ENCODE results near the gene SLITRK2.
A peak's percentile ranks its signal among the peaks of the same experiment; 100 is the strongest.

SLITRK2 gene, protein sequence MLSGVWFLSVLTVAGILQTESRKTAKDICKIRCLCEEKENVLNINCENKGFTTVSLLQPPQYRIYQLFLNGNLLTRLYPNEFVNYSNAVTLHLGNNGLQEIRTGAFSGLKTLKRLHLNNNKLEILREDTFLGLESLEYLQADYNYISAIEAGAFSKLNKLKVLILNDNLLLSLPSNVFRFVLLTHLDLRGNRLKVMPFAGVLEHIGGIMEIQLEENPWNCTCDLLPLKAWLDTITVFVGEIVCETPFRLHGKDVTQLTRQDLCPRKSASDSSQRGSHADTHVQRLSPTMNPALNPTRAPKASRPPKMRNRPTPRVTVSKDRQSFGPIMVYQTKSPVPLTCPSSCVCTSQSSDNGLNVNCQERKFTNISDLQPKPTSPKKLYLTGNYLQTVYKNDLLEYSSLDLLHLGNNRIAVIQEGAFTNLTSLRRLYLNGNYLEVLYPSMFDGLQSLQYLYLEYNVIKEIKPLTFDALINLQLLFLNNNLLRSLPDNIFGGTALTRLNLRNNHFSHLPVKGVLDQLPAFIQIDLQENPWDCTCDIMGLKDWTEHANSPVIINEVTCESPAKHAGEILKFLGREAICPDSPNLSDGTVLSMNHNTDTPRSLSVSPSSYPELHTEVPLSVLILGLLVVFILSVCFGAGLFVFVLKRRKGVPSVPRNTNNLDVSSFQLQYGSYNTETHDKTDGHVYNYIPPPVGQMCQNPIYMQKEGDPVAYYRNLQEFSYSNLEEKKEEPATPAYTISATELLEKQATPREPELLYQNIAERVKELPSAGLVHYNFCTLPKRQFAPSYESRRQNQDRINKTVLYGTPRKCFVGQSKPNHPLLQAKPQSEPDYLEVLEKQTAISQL

DNA sequence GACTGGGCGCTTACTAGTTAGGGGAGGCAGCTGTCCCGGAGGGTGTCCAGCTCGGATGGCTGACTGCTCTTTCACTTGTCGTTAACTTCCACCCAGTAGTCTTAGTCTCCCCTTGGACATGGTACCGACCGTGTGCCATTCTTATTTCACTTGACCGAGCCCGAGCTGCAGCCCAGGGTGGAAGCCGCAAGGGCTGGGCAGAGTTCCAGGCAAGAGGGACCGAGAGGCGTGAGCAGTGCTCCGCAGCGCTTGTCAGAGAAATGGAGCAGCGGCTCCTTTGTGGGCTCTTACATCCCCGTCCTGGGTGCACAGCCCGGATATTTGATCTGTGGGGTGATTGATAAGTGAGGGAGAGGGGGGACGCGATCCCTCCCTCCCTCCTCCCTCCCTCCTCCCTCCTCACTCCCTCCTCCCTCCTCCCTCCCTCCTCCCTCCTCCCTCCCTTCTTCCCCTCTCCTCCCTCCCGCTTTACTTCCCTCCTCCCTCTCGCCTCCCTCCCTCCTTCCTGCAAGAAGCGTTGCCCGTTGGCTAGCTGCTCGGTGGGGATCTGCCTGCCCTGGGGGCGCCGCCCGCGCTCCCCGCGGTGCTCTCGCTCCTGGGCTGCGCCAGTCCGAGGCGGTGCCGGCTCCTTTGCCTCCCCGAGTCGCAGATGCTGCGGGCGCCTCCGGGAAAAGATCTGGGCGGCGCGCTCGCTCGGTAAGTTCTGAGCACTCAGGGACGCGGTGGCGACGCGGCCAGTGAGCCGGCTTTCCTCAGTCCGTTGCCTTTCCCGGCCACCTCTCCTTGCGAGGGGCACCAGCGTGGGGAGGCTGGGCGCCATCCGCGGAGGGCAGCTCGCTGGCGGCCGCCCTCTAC, at the start of gene SLITRK2:
Gene SLITRK2 (plus strand): TSS at position 499 of the 855 bp plus-strand sequence. CDS start 4,597 bp downstream, outside the sequence.
- no peak for DNase-seq

DNA sequence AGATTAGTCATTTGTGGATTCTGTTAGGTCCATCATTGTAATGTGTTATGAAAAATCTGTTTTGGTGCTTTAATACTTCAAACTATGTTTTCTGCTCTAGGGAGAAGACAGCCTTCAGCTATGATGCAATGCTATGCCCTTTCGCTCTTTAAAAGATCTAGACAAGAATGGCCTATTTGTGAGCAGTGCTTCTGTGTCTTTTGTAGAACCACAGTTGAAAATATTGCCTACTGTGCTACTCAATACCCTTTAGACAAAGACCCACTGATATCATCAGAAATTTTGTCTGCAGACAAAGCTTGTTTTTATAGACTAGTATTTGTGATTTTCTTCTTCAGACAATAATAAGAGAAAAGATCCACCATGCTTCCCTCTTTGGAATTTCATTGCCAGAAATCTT, 44.6 kb upstream of the SLITRK2 start:
- DNase-seq, result no peak

DNA sequence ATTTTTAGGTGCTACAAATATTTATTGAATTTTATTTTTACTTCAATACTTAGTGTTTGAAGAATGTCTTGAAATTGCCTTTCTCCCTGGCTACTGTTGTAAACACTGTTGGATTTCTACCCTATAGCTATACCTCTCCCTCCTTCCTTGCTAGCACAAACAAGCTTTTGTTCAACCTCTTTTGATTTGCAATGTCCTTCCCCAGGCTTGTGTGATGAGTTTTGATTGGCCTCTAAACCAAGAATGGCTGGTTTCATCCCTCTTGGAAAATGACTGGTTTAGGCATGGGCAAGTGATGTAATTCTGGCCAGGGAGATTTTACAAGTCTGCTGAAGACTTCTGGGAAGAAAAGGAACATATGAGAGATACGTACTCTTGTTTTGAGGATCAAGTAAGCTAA, 25.3 kb upstream of the SLITRK2 start:
- DNase-seq, result no peak

DNA sequence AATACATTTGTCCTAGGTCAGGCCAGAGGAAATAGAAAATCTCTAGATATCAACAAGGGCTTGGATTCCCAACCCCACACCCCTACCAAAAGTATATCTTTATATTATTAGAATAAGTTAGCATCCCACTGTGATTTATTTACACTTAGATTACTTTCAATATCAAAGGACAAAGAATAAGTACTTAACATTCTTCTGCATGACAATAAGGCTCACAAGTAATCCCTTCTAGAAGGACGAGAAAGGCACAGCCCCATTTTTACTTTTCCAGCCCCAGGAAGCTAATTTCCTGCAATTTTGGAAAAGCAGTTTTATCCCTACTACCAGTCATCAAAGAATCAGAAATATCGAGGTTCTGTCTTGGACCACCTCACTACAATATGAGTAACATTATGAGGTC, 14.1 kb upstream of the SLITRK2 start:
- no peak for DNase-seq

DNA sequence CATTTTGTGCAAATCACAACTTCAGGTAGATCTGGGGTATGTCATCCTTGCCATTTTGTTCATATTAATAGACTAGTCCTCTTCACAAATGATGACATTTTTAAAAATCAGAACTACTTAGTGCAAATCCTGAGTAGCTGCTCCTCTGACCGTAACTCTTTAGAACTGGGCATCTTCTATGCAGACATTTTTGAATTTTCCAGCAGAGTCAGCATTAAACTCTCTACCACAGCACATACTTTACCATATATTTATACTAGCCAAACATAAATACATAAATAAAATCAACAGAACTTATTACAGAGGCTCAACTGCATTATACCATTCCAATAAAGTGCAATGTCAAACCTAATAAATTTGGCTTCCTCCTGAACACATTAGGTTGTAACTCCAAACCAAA, 4.5 kb upstream of the SLITRK2 start:
- no peak for DNase-seq

DNA sequence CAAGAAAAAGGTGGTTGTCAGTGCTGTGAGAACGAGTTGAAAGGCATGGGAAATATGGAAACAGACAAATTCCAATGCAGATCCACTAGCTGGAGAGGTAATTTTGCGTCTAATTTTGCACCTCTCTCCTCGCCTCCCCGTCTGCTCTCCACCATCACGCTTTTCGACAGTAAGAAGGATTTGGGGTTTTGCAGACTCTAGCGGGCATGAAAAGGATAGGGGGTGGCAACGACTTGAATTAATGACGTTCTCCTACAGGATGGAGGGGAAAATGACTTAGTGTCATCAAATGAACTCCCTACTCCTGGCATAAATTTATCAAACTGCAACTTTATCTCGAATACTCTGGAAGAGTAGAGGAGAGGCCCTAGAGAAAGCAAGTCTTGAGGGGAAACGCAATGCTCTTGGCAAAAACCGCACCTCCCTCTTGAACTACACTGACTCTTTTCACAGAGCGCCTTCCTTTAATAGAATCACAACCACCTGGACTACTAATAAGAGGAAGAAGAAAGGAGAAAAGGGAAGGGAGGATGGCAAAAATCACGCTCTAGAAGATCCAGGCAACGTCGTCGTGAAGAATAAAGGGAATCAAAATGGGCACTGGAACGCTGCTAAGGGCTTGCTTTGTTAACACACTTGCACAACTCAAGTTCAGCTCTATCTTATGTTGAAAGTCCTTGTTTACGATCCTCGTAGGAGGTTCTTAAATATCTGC, 871 bp upstream of the SLITRK2 start:
- no peak for DNase-seq

DNA sequence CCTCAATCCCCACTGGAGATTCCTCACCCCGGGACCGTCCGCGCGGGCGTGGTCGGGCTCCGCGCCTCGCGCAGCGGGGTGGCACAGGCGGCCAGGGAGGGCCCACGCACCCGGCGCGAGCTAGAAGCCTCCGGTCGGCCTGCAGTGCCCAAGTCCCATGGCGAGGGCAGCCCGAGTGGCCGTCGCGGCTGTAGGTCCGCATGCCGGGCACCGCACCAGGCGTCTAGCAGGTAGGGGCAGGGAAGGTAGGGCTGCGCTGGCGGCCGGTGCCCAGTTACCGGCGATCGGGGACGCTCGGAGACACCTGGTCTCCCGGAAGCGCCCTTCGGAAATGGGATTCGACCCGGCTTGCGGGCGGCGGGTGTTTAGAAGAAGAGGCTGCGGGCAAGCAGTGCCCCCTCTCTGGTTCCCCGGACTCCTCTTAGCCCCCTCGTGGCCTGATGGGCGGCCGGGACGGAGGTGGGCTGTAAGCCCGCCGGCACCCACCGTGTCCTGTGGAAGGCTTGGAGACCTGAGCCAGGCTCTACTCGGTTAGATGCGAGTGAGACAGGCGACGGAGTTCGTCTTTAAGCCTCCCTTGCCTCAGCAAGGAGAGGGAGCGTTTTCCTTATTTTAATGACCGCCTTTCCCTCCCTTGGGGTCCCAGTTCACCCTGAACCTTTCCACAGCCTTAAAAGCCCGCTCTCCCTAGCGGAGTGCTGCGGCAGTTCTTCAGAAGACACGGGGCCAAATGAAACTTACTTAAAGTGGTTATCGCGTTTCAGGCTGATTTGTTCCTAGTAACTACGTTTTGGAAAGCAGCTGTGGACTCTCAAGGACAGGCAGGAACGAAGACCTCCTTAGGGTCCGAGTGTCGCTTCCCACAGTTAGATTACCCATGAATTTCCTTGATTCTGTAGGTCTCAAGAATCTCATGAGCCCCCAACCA, 821 bp downstream of the SLITRK2 start:
- DNase-seq, result no peak

DNA sequence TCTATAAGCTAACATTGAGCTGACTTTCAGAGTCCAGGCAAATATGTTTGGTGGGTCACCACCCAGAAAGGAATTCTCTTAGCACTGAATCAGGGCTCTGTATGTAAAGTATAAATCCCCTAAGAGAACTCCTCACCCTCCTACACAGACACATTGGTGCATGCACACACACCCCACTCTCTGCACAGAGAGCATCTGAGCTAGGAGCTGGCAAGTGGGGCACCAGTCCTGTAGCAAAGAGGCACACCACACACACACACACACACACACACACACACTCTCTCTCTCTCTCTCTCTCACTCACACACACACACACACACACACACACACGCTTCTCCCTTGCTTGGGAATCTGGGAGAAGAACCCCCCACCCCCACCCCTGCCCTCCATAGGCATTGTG, 3.2 kb downstream of the SLITRK2 start:
- no peak for DNase-seq

DNA sequence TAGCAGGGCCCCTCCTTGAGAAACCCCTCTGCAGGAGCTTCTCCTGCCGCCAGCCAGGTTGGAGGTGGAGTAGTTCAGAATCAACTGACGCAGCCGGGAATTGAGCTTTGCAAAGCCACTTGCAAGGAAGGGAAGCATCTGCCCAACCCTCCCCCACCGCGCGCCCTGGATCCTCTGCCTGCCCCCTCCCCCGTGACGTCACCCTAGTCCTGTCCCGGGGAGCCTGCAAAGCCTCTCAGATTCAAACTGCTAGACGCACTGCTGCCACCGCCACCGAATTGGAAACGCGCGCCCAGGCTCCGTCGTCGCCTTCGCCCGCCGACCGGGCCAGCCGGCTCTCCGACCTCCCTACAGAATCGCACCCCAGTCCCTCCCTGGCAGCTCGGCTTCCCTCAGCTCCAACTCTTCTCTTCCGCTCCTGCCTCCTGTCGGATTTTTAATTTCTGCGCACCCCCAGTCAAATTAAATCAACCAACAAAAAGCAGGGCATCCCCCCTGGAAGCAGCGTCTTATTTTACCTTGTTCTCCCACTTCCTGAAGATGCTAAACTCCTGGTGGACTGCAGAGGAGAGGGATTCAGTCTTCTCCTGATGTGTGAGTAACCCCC, 3.8 kb downstream of the SLITRK2 start:
- peak; percentile 47 for DNase-seq

DNA sequence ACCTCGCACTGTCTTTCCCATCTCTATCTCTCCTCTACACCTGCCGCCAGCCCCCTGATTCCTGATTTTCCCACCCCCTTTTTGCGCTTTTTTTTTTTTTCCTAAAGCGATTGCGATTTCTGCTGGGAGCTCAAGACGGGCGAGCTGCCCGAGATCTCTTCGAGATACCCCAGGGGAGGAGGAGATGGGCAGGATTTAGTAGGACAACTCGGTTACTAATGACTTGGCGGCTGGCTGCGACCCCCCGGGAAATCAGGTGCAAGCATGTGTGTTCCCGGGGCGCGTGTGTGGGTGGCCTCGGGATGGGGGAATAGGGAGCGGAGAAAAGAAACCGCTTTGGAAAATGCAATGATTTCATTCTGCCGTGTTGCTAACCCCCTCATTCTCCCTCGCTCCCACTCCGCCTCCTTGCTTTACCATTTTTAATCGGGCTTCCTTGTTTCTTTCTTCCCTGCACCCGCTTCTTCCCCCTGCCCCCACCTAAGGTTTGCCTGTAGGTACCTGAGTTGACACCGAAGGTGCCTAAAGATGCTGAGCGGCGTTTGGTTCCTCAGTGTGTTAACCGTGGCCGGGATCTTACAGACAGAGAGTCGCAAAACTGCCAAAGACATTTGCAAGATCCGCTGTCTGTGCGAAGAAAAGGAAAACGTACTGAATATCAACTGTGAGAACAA, 4.4 kb downstream of the SLITRK2 start:
- no peak for DNase-seq

DNA sequence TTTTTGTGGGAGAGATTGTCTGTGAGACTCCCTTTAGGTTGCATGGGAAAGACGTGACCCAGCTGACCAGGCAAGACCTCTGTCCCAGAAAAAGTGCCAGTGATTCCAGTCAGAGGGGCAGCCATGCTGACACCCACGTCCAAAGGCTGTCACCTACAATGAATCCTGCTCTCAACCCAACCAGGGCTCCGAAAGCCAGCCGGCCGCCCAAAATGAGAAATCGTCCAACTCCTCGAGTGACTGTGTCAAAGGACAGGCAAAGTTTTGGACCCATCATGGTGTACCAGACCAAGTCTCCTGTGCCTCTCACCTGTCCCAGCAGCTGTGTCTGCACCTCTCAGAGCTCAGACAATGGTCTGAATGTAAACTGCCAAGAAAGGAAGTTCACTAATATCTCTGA, 5.5 kb downstream of the SLITRK2 start:
- DNase-seq, result no peak

DNA sequence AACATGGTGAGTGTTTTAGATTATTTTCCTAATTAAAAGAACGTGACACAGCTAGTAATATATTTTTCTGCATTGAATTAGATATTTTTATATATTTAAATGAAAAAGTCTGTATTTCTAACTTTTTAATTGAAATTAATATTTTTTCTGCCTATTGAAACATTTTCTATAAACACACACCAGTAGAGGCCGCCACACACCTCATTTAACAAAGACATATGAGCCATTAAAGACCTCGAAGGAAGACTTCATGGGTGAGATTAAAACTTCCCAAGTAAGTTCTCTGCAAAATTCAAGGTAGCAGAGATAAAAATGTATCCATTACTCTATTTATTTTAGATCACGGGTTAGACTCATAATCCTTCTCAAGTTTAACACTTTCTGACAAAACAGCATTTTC, 8.3 kb downstream of the SLITRK2 start:
- DNase-seq, result no peak

DNA sequence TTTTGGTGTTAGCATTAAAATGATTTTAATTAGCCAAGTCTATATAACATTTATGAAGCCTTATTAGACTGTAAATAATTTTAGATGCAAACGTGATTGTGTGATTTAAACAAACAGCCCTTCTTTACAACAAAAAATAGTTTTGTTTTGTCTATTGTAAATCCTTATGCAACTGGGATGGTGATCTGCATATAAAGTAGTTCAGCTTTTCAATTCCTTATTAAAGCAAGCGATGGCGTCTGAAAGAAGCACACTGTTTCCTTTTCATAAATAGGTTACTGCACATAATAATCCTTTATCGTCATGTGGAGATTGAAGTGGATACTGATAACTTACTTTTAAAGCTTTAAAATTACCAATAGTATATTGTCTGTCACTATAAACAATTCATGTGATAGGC, 8.8 kb downstream of the SLITRK2 start:
- DNase-seq, result no peak

DNA sequence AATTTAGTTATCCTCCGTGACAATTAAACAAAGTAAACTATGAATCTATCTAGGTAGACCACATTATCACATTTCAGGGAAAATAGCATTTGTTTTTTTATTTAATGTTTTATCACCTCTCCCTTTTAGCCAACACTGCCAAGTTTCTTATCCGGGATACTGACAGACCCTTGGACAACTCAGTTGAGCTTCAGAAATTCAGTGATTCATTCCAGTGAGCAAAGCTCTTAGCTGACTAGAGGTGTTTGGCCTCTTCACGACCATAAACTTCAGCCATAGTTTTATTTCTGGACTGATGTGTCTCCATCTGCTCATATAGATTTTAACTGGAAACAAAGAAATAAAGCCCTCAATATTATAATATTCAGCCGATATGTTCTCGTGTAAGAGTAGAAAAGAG, 15.2 kb downstream of the SLITRK2 start:
- no peak for DNase-seq

DNA sequence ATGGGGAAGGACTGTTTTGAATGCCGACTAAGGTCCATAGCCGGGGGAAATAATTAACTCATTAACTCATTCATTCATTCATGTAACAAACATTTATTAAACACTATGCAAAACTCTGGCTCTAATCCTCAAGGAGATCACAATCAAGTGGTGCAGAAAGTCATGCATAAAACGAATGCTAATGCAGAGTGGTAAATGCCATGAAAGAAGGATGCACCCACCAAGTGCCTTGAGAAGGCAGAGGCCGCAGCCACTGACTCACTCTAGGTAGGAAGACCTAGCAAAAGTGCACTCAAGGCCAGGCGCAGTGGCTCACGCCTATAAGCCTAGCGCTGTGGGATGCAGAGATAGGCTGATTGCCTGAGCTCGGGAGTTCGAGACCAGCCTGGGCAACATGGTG, 22.9 kb downstream of the SLITRK2 start:
- no peak for DNase-seq

DNA sequence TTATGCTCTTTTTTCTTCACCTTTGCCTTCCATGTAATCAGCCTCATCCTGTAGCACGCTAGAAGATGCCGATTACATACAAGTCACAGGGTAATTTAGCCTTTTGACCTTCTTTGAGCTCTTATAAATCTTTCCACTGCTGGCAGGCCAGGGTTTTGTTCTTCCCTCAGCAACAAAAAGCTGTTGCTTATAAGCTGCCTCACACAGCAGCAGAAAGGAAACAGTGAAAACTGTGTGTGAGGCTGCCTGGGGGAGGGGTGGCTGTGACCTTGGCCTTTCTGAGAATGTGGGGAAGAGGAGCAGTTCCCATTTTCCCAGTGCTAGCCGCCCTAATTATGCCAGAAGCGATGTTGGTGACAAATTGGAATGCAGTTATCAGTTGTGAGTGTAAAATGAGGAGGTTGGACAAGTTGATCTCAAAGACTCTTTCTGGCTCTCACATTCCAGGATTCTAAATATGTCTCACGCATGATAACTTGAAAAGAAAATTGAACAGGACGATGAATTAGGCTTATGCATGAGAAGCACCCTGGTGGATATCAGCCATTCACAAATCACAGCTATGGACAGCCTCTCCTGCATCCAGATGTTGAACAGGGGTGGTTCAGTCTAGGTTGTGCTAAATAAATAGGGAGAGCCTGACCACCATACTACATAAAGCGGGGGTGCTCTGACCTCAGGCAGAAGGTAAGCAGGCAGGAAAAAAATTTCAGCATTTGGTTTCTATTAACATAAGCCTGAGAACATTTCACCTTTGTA, 25.7 kb downstream of the SLITRK2 start:
- DNase-seq, result no peak

DNA sequence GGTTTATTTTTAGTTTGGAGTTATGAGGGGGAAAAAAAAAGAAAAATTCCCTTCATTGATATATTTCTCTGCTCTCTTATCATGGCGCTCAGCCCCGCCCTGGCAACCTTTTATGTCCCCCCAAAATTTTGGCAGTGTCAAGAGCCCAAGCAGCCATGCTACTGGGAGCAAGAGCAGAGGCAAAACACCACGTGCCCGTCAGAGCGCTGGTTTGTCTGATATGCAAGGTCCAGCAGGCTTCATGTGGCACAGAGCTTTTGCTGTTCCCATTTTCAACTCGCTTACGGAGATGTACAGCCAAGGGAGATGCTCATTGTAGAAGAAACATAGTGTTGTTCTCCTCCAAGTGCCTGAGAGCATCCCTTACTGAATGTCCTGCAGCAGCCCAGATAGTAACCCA, 27.3 kb downstream of the SLITRK2 start:
- no peak for DNase-seq

DNA sequence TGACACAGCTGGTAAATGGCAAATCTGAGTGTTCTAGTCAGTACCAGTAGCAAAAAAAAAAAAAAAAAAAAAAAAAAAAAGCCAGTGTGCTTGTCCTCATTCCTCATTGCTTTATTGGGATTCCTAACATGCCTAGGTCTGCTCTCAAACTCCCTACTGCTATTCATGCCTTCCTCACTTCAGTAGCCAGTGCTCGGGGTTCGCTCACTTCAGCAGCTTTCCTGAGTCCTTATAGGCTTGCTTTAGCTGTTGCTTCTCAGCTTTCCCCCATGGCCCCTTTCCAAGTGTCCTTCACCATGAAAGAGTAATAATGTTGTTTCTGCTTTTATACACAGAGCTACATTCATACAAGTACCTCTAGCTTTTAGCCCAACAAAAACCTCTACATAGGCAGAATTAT, 30.8 kb downstream of the SLITRK2 start:
- DNase-seq, result no peak

DNA sequence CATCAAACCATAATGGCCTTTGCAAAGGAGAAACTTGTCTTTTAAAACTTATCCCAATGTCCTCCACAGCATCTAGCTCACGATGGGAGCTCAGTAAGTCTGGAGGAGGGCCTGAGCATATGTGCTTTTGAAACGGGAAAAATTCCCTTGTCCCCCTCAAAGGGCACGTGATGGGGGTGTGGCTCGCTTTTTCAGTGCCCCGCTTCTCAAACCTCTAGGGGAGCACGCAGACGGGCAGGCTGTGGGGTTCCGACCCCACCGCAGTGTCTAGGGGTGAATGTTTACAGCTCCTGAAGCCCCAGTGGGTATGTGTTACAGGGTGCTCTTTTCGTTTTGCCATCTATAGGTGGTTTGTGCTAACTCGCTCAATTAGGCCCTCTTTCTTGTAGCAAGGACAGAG, 31.2 kb downstream of the SLITRK2 start:
- DNase-seq, result no peak

DNA sequence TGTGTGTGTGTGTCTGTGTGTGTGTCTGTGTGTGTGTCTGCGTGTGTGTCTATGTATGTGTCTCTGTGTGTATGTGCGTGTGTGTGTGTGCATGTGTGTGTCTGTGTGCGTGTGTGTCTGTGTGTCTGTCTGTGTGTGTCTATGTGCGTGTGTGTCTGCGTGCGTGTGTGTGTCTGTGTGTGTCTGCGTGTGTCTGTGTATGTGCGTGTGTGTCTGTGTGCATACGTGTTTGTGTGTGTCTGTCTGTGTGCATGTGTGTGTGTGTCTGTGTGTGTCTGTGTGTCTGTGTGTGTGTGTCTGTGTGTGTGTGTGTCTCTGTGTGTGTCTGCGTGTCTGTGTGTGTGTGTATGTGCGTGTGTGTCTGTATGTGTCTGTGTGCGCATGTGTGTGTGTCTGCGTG, 35.6 kb downstream of the SLITRK2 start:
- DNase-seq, result no peak

All from right hindlimb (tissue), 1 donor.